KMS-11 (cell line): ENCODE measurements around the gene GNAQ.

ENCODE experiments used
- H2AFZ ChIP-seq: fragments of 200-600 bp; sonication (generic); 2 replicates; pipeline ENCODE4 v1.6.1; 2016; ENCODE audit warnings: antibody characterized with exemption, mixed run types, low read depth
- H3K27ac ChIP-seq: fragments of 200-600 bp; sonication (generic); 2 replicates; pipeline ENCODE4 v1.6.1; 2016; ENCODE audit warnings: mild to moderate bottlenecking, mixed run types
- H3K27me3 ChIP-seq: fragments of 200-600 bp; sonication (generic); 2 replicates; pipeline ENCODE4 v1.6.1; 2017; ENCODE audit warnings: mild to moderate bottlenecking, low read depth, mixed run types, moderate library complexity; ENCODE audit not compliant: insufficient read depth
- H3K36me3 ChIP-seq: fragments of 200-600 bp; sonication (generic); 2 replicates; pipeline ENCODE4 v1.6.1; 2017; ENCODE audit warnings: mild to moderate bottlenecking, mixed run types; ENCODE audit not compliant: insufficient read depth
- H3K4me1 ChIP-seq: fragments of 200-600 bp; sonication (generic); 2 replicates; pipeline ENCODE4 v1.6.1; 2016; ENCODE audit warnings: mild to moderate bottlenecking, low read depth, mixed run types; ENCODE audit not compliant: poor library complexity, severe bottlenecking
- H3K4me2 ChIP-seq: fragments of 200-600 bp; sonication (generic); 2 replicates; pipeline ENCODE4 v1.7.0; 2016; ENCODE audit warnings: mild to moderate bottlenecking, mixed run types
- H3K4me3 ChIP-seq: fragments of 200-600 bp; sonication (generic); IDR thresholded peaks from 2 replicates; pipeline ENCODE4 v1.6.1; 2017; ENCODE audit warnings: low read depth, low read length, mixed read lengths; ENCODE audit not compliant: insufficient read depth
- H3K79me2 ChIP-seq: fragments of 200-600 bp; sonication (generic); 2 replicates; pipeline ENCODE4 v1.6.1; 2016; ENCODE audit warnings: low read depth, mixed run types; ENCODE audit not compliant: insufficient read depth
- H3K9ac ChIP-seq: fragments of 200-600 bp; sonication (generic); 2 replicates; pipeline ENCODE4 v1.6.1; 2016; ENCODE audit warnings: mild to moderate bottlenecking, mixed run types
- H4K20me1 ChIP-seq: fragments of 200-600 bp; sonication (generic); 2 replicates; pipeline ENCODE4 v1.6.1; 2016; ENCODE audit warnings: mild to moderate bottlenecking, mixed run types; ENCODE audit not compliant: insufficient read depth
- TF ChIP-seq, protein P1 (sequence below): fragments of 200-600 bp; sonication (generic); conservative IDR thresholded peaks from 2 replicates; pipeline ENCODE4 v1.6.1; 2017; ENCODE audit warnings: low read depth, mild to moderate bottlenecking, antibody characterized with exemption, low read length, moderate library complexity, mixed read lengths

Gene GNAQ

DNA sequence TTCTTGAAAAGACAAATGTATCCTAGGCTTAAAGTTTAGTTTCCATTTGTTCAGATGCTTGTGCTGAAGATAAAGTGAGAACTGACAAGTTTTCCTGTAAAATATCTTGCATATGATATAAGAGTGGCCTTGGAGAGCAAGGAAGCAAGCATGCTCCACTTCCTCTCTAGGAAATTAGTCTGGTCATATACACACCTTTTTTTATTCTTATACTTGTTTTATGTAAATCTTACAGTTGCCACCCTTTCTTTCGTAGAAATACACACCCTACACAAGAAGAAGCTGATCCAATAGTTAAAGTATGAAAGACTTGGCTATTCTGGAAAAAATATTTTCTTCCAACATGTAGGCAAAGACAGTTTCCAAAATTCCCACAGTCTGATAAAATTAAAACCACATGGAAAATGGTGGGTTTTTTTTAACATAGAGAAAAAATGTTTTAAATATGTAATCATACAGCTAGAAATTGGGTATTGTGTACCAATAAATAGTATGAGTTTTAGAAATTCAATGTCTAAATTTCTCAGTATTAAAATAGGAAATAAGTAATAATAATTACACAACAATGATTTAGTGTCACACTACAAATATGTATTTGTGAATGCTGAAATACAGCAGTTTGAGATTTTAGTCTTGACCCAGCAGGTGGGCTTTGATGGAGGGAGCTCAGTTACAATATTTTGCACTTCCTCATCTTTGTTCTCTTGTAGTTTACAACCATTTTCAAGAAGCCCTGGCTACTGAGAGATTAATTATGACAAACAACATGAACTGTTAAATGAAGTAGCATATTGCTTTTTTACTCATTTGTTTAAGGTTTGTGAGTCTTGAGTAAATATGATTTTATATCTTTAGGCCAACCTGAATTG is 197.8 kb downstream of the GNAQ start:
- H3K27me3 ChIP-seq = no peaks in the 10 kb centered on the region
- no peaks in the 10 kb centered on the region for H4K20me1 ChIP-seq
- no peak overlapping the region for H3K9ac ChIP-seq
- H3K79me2 ChIP-seq = no peaks in the 10 kb centered on the region
- no peak overlapping the region for H3K27ac ChIP-seq
- H3K4me3 ChIP-seq = no peak overlapping the region
- TF ChIP-seq, protein P1, sequence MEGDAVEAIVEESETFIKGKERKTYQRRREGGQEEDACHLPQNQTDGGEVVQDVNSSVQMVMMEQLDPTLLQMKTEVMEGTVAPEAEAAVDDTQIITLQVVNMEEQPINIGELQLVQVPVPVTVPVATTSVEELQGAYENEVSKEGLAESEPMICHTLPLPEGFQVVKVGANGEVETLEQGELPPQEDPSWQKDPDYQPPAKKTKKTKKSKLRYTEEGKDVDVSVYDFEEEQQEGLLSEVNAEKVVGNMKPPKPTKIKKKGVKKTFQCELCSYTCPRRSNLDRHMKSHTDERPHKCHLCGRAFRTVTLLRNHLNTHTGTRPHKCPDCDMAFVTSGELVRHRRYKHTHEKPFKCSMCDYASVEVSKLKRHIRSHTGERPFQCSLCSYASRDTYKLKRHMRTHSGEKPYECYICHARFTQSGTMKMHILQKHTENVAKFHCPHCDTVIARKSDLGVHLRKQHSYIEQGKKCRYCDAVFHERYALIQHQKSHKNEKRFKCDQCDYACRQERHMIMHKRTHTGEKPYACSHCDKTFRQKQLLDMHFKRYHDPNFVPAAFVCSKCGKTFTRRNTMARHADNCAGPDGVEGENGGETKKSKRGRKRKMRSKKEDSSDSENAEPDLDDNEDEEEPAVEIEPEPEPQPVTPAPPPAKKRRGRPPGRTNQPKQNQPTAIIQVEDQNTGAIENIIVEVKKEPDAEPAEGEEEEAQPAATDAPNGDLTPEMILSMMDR = no peak
- H3K36me3 ChIP-seq = no peaks in the 10 kb centered on the region
- no peak overlapping the region for H2AFZ ChIP-seq
- H3K4me2 ChIP-seq = no peak overlapping the region
- no peaks in the 10 kb centered on the region for H3K4me1 ChIP-seq

DNA sequence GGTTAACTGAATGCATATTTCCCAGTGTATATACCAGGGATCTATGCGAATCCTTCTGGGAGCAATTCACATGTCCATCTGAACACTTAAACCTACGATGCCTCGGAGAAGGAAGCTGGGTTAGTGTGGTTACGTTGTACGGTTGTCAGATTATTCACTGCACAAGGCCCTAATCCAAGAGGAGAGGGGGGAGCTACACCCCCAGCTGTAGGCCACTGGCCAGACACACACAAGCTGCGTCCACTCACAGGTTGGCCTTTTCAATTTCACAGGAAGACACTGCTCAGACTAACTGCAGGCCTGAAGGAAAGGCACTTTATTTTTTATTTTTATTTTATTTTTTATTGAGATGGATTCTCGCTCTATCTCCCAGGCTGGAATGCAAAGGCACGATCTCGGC is 199.0 kb downstream of the GNAQ start:
- H3K27ac ChIP-seq = no peak overlapping the region
- no peak overlapping the region for H3K9ac ChIP-seq
- no peaks in the 10 kb centered on the region for H3K27me3 ChIP-seq
- no peaks in the 10 kb centered on the region for H3K4me1 ChIP-seq
- H4K20me1 ChIP-seq = no peaks in the 10 kb centered on the region
- H3K4me3 ChIP-seq = no peak overlapping the region
- TF ChIP-seq, protein P1 = no peak
- no peaks in the 10 kb centered on the region for H3K79me2 ChIP-seq
- no peak overlapping the region for H2AFZ ChIP-seq
- no peak overlapping the region for H3K4me2 ChIP-seq
- no peaks in the 10 kb centered on the region for H3K36me3 ChIP-seq

DNA sequence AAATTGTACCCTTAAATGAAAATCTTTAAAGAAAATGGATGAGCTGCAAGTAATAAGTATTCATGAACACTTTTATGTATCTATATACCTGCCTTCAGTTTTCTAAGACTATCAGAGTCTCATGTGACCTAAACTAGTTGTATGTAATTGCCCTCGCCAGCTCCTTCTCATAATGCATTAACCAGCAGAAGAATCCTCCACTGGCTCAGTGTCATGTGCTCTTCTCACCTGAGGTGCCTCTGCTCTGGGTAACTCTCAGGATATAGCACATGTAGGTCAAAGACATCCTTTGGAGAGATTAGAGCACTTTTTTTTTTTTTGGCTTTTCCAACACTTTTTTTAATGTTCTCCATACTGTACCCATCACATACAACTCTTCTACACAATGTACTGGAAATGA is 199.8 kb downstream of the GNAQ start:
- no peak overlapping the region for H2AFZ ChIP-seq
- no peaks in the 10 kb centered on the region for H3K4me1 ChIP-seq
- TF ChIP-seq, protein P1 = no peak
- H3K27ac ChIP-seq = no peak overlapping the region
- no peaks in the 10 kb centered on the region for H3K79me2 ChIP-seq
- no peak overlapping the region for H3K4me2 ChIP-seq
- no peaks in the 10 kb centered on the region for H4K20me1 ChIP-seq
- H3K27me3 ChIP-seq = no peaks in the 10 kb centered on the region
- no peaks in the 10 kb centered on the region for H3K36me3 ChIP-seq
- no peak overlapping the region for H3K4me3 ChIP-seq
- H3K9ac ChIP-seq = no peak overlapping the region

DNA sequence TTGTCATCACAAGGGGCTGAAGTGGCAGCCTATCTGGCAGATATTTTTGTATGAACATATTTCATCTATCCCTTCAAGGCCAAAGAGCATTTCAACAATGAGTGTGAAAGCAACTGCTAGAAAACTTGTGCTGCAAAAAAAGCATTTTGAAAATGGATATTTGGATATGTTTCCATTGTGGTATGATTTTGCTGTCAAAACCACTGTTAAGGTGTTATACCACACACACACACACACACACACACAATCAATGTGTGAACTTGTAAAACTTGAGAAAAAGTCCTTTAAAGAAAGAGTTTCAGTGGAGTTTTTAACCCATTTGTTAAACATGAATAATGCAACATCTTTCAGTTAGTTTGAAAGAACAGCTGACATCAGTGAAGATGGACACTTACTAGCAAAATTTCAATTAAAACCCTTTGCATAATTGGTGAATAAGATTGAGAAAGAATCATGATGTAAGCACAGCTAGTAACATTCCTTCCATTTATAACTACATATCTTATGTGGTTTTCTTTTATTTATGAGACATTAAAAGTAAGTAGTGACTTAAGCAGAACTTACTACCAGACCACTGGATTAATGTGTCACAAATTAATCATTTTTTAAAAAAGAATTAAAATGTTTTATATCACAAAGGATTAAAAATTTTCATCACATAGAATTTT is 200.9 kb downstream of the GNAQ start:
- H3K4me1 ChIP-seq = no peaks in the 10 kb centered on the region
- no peaks in the 10 kb centered on the region for H3K27me3 ChIP-seq
- no peak overlapping the region for H3K27ac ChIP-seq
- TF ChIP-seq, protein P1 = no peak
- H4K20me1 ChIP-seq = no peaks in the 10 kb centered on the region
- no peaks in the 10 kb centered on the region for H3K36me3 ChIP-seq
- no peak overlapping the region for H2AFZ ChIP-seq
- H3K9ac ChIP-seq = no peak overlapping the region
- H3K79me2 ChIP-seq = no peaks in the 10 kb centered on the region
- no peak overlapping the region for H3K4me3 ChIP-seq
- no peak overlapping the region for H3K4me2 ChIP-seq
